Thyroid gland (tissue), 4 donors: ENCODE data around the gene ETV6. TPM values are rescaled to one million over a fixed set of nuclear protein-coding genes. Genes with fewer than 3 reads are reported as not detected.

Experiments used
- DNase-seq, 2 donors: peaks; one replicate each; pipeline ENCODE4 v3.0.0-alpha.2; 2019
- H3K27ac ChIP-seq, 3 donors: fragments of 200-600 bp; sonication (generic); 1 replicate in 2 of 3; 2 replicates in 1 of 3; pipeline ENCODE4 v1.5.1; 2016 to 2019; ENCODE audit warnings: mild to moderate bottlenecking in 1 of 3, moderate library complexity in 1 of 3
- H3K27me3 ChIP-seq: fragments of 200-600 bp; sonication (generic); one replicate; pipeline ENCODE4 v1.5.1; 2019
- H3K36me3 ChIP-seq, 2 donors: fragments of 200-600 bp; sonication (generic); one replicate each; pipeline ENCODE4 v1.5.1; 2016 to 2019
- H3K4me1 ChIP-seq, 2 donors: fragments of 200-600 bp; sonication (generic); one replicate each; pipeline ENCODE4 v1.5.1; 2017 to 2019
- H3K4me3 ChIP-seq, 3 donors: fragments of 200-600 bp; sonication (generic); replicated peaks in 1 of 3; 1 replicate in 2 of 3; 2 replicates in 1 of 3; pipeline ENCODE4 v1.5.1; 2016; ENCODE audit warnings: mild to moderate bottlenecking in 1 of 3
- H3K9me3 ChIP-seq: fragments of 200-600 bp; sonication (generic); one replicate; pipeline ENCODE4 v1.5.1; 2017
- POLR2A ChIP-seq, 2 donors: fragments of 450-650 bp; IDR thresholded peaks; one replicate each; pipeline ENCODE4 v1.6.1; 2017; ENCODE audit warnings: antibody characterized with exemption in 2 of 2, mild to moderate bottlenecking in 2 of 2, moderate library complexity in 1 of 2
- WGBS, 2 donors: methylation state at CpG; one replicate each; pipeline ENCODE4 v1.1.5; 2017; 5-methylcytosine and 5-hydroxymethylcytosine counted together
- intact Hi-C: fragments of 100-400 bp; cut with DNase I; formaldehyde crosslinking; loops from one replicate; pipeline ENCODE4 v1.15.1; 2023
- total RNA-seq, 4 donors: library from RNA; depleted of rRNA; stranded (reverse); fragments of >200 nt; gene quantifications; one replicate each; pipeline ENCODE4 v1.2.3, GENCODE V29; 2016
- TF ChIP-seq, protein P1 (sequence below), 6 experiments: fragments of 200-600 bp in 3 of 6; fragments of 450-650 bp in 3 of 6; sonication (generic) in 3 of 6; IDR thresholded peaks; one replicate each; pipeline ENCODE4 v1.5.1; 2016 to 2019; ENCODE audit warnings: antibody characterized with exemption in 6 of 6, mild to moderate bottlenecking in 2 of 6, inconsistent platforms in 1 of 6, moderate library complexity in 1 of 6

Gene ETV6
- total RNA-seq, 4 donors from 2014 or later = 16.6 to 35.6 (median 17.2) TPM

DNA sequence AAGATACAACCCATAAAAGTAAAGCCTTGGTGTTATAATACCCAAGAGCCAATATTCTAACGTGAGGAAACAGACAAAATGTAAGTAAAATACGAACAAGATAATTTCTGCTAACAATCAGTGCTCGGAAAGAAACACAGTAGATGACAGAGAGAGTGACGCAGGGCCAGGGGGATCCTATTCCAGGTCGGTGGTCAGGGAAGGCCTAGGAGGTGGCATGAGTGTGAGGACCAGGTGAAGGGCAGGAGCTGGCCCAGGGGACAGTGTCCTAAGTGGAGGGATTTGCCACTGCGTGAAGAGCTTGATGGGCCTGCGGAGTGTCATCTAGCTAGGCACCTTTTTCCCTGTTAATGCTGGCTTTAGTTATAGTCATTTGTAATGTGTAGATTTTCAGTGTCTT is 35.3 kb downstream of the ETV6 start:
- TF ChIP-seq, protein P1, sequence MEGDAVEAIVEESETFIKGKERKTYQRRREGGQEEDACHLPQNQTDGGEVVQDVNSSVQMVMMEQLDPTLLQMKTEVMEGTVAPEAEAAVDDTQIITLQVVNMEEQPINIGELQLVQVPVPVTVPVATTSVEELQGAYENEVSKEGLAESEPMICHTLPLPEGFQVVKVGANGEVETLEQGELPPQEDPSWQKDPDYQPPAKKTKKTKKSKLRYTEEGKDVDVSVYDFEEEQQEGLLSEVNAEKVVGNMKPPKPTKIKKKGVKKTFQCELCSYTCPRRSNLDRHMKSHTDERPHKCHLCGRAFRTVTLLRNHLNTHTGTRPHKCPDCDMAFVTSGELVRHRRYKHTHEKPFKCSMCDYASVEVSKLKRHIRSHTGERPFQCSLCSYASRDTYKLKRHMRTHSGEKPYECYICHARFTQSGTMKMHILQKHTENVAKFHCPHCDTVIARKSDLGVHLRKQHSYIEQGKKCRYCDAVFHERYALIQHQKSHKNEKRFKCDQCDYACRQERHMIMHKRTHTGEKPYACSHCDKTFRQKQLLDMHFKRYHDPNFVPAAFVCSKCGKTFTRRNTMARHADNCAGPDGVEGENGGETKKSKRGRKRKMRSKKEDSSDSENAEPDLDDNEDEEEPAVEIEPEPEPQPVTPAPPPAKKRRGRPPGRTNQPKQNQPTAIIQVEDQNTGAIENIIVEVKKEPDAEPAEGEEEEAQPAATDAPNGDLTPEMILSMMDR (IDR thresholded peaks at IDR 0.05) = no peak
- TF ChIP-seq POLR2A (IDR thresholded peaks at IDR 0.05) = no peak
- peaks cover 0 to 32% of the 10 kb centered on the region in 2 donors for H3K4me1 ChIP-seq
- no peaks in the 10 kb centered on the region for H3K36me3 ChIP-seq
- H3K9me3 ChIP-seq = no peaks in the 10 kb centered on the region
- H3K27me3 ChIP-seq = no peaks in the 10 kb centered on the region
- WGBS, 2 donors = 92 to 93% methylated on average over 7 of the region's 7 CpGs
- DNase-seq = no peak
- intact Hi-C loops = no loop called here
- H3K4me3 ChIP-seq = no peak overlapping the region
- no peak overlapping the region for H3K27ac ChIP-seq

DNA sequence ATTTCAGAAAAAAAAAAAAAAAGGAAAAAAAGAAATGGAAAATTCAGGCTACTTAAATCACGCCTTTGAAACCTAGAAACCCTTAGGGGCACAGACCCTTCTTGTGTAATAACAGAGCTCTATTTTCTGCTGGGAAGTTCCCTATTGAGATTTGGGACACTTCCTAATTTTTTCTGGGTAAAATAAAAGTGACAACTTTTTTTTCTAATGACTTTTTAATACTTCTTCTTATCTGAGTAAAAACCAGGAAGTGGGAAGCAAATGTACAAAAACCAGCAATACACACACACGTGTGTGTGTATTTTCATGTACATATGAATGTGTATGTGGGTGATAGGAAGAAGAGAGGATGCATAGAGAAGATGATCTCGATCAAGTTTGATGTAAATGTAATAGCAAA is 35.8 kb downstream of the ETV6 start:
- Histone ChIP-seq H3K4me3 (no peak overlapping the region), H3K4me1 (peaks cover 0 to 32% of the 10 kb centered on the region in 2 donors), H3K27ac (no peak overlapping the region), H3K9me3 (no peaks in the 10 kb centered on the region), H3K36me3 (no peaks in the 10 kb centered on the region), H3K27me3 (no peaks in the 10 kb centered on the region)
- WGBS, 2 donors = 82 to 88% methylated on average over 3 of the region's 3 CpGs
- DNase-seq = no peak
- TF ChIP-seq, protein P1 (IDR thresholded peaks at IDR 0.05) = no peak
- TF ChIP-seq POLR2A (IDR thresholded peaks at IDR 0.05) = no peak
- intact Hi-C loops = no loop called here

DNA sequence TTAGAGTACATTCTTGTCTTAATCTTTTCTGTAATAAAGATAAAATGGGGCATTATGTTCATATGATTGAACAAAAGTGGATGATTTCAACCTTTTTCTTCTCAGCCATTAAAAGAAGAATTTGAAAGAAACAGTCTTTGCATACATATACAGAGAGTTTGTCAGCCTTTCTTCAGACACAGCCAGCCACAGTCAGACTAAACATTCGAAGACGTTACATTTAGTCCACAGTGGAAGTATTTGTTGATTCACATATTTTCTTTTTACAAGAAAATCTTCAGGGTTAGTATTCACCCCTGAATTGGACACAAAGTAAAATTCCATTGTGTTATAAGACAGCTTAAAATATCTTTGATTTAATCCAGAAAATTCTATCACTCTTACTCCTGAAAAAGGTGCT is 36.2 kb downstream of the ETV6 start:
- H3K36me3 ChIP-seq = no peaks in the 10 kb centered on the region
- H3K4me3 ChIP-seq = no peak overlapping the region
- intact Hi-C loops = no loop called here
- WGBS, 2 donors = 84 to 95% methylated on average over 2 of the region's 2 CpGs
- no peak for DNase-seq
- TF ChIP-seq, protein P1 (IDR thresholded peaks at IDR 0.05) = no peak
- no peak for TF ChIP-seq POLR2A (IDR thresholded peaks at IDR 0.05)
- no peak overlapping the region for H3K27ac ChIP-seq
- H3K27me3 ChIP-seq = no peaks in the 10 kb centered on the region
- peaks cover 0 to 32% of the 10 kb centered on the region in 2 donors for H3K4me1 ChIP-seq
- H3K9me3 ChIP-seq = no peaks in the 10 kb centered on the region

DNA sequence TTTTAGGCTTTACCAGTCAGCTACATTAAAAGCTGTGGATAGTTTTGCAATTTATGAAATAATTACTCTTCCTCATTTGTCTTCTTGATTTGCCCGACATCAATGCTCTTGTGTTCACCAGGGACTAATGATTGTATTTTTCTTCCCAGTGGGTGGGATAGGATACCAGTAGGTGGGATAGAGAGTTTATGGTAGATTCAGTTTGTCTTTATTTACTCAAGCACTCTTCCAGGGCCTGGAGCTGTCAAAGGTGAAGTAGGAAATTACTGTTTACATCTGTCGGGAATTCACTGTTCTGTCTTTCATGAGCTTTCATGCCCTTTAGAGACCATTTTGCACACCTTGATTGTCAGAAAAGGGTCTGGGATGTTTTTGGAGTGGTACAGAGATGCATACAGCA is 36.6 kb downstream of the ETV6 start:
- Histone ChIP-seq H3K9me3 (no peaks in the 10 kb centered on the region), H3K27ac (no peak overlapping the region), H3K4me3 (no peak overlapping the region), H3K27me3 (no peaks in the 10 kb centered on the region), H3K4me1 (peaks cover 0 to 32% of the 10 kb centered on the region in 2 donors), H3K36me3 (no peaks in the 10 kb centered on the region)
- WGBS, 2 donors = 94 to 98% methylated on average over 2 of the region's 2 CpGs
- no peak for DNase-seq
- intact Hi-C loops = no loop called here
- TF ChIP-seq POLR2A (IDR thresholded peaks at IDR 0.05) = no peak
- TF ChIP-seq, protein P1 (IDR thresholded peaks at IDR 0.05) = no peak

DNA sequence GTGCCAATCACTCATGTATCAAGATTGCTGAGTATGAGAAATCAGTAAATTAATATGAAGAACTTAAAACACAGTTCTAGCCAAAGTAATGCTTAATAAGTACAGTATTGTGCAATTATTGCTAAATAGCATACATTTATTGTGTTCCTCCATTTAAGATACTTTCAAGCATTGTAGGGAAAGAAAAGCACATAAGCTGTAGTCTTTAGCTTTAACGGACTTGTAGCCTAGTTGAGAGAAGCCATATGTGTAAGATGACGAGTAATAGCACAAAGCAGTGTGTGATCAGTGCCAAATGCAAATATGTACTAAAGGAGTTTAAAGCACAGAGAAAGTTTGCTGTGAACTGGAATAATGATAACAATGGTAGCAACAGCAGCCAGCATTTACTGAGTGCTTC is 38.1 kb downstream of the ETV6 start:
- Histone ChIP-seq H3K27me3 (no peaks in the 10 kb centered on the region), H3K27ac (no peak overlapping the region), H3K36me3 (no peaks in the 10 kb centered on the region), H3K9me3 (no peaks in the 10 kb centered on the region), H3K4me3 (no peak overlapping the region), H3K4me1 (peaks cover 0 to 32% of the 10 kb centered on the region in 2 donors)
- no peak for DNase-seq
- intact Hi-C loops = no loop called here
- 89 to 93% methylated on average over 2 of the region's 2 CpGs for WGBS, 2 donors
- TF ChIP-seq, protein P1 (IDR thresholded peaks at IDR 0.05) = no peak
